Measurements from ENCODE around the gene CLCN4. TPM values are rescaled to one million over a fixed set of nuclear protein-coding genes. Genes with fewer than 3 reads are reported as not detected.

Gene CLCN4
- total RNA-seq, 4 donors from 2014 or later: 72.5 to 307 (median 84.4) TPM

DNA sequence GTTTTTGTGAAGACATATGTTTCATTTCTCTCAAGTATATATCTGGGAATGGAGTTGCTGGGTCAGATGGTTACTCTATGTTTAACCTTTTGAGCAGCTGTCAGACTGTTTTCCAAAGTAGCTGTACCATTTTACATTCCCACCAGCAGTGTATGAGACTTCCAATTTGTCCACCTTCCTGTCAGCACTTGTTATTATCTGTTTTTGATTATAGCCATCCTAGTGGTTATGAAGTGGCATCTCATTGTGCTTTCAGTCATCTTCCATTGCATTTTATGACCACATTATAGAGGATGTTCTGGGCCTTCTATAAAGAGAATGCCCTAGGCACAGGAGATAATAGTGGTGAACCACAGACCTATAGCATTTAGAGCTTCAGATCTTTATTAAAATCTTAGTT lies 39.2 kb downstream of the CLCN4 start:
- intact Hi-C loops (cut with DNase I; ENCODE audit: low total_unique reads): no loop called here
- no peaks in the 10 kb centered on the region for H3K9me3 ChIP-seq
- in situ Hi-C loops (cut with MboI; ENCODE audit: low sequenced_read_pairs in 4 of 4): loop anchor here (10.0 to 25.0 kb wide), 4 partner anchors 416 to 941 kb away; partner anchors contain the start of genes MID1 (in 3 of the 4) and HCCS (in 2 of the 4)
- H3K4me3 ChIP-seq: no peak overlapping the region
- H3K27me3 ChIP-seq: no peaks in the 10 kb centered on the region
- H3K36me3 ChIP-seq: no peaks in the 10 kb centered on the region
- no peak for ATAC-seq
- H3K4me1 ChIP-seq: peaks cover 0 to 6% of the 10 kb centered on the region in 2 donors
- DNase-seq: no peak
- peak overlapping the region in 2 of 4 donors; percentile 14 to 43 for H3K27ac ChIP-seq
- TF ChIP-seq POLR2A (IDR thresholded peaks at IDR 0.05): no peak
- TF ChIP-seq, protein P1, sequence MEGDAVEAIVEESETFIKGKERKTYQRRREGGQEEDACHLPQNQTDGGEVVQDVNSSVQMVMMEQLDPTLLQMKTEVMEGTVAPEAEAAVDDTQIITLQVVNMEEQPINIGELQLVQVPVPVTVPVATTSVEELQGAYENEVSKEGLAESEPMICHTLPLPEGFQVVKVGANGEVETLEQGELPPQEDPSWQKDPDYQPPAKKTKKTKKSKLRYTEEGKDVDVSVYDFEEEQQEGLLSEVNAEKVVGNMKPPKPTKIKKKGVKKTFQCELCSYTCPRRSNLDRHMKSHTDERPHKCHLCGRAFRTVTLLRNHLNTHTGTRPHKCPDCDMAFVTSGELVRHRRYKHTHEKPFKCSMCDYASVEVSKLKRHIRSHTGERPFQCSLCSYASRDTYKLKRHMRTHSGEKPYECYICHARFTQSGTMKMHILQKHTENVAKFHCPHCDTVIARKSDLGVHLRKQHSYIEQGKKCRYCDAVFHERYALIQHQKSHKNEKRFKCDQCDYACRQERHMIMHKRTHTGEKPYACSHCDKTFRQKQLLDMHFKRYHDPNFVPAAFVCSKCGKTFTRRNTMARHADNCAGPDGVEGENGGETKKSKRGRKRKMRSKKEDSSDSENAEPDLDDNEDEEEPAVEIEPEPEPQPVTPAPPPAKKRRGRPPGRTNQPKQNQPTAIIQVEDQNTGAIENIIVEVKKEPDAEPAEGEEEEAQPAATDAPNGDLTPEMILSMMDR (IDR thresholded peaks at IDR 0.05 in 4 of 5, conservative IDR thresholded peaks at IDR 0.05 in 1 of 5): no peak

DNA sequence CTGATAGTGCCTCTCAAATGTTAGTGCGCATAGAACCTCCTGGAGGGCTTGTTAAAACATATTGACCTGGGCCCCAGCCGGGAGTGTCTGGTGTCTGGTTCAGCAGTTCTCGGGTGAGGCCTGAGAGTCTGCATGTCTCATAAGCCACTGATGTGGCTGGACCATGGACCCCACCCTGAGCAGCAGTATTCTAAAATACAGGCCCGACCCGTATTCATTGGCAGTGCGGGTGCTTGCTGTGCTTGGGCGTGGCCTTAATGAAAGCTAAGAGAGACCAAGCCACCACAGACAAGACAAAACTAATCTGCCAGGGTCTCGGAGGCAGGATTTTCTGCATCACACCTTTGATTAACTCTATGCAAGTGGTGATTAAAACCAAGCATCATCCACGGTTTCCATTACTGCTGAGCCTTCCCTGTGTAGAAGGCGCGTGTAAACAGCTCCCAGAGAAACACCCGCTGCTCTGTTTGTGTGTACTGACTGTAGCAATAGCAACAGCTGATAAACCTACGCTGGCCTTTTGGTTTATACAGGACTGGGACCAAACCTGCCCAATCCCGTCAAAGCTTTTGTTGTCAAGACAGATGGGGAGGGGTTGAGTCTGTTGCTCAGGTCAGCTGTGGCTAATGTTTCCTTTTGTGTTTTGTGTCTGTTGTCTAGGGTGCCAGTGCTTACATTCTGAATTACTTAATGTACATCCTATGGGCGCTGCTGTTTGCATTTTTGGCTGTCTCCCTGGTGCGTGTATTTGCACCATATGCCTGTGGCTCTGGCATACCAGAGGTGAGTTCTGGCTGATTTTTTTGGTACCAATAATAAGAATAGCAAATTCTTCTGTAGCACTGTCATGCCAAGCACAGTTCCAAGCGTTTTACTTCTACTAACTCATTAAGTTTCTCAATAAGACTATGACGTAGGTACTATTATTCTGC lies 40.8 kb downstream of the CLCN4 start:
- no peaks in the 10 kb centered on the region for H3K27me3 ChIP-seq
- peaks cover 0 to 6% of the 10 kb centered on the region in 2 donors for H3K4me1 ChIP-seq
- no peak for ATAC-seq
- H3K36me3 ChIP-seq: no peaks in the 10 kb centered on the region
- in situ Hi-C loops (cut with MboI; ENCODE audit: low sequenced_read_pairs in 4 of 4): loop anchor here (10.0 to 25.0 kb wide), 4 partner anchors 415 to 940 kb away; partner anchors contain the start of genes MID1 (in 3 of the 4) and HCCS (in 2 of the 4)
- no peak overlapping the region for H3K27ac ChIP-seq
- TF ChIP-seq POLR2A (IDR thresholded peaks at IDR 0.05): no peak
- TF ChIP-seq, protein P1 (IDR thresholded peaks at IDR 0.05 in 4 of 5, conservative IDR thresholded peaks at IDR 0.05 in 1 of 5): no peak
- H3K9me3 ChIP-seq: no peaks in the 10 kb centered on the region
- H3K4me3 ChIP-seq: no peak overlapping the region
- DNase-seq: no peak
- intact Hi-C loops (cut with DNase I; ENCODE audit: low total_unique reads): no loop called here

DNA sequence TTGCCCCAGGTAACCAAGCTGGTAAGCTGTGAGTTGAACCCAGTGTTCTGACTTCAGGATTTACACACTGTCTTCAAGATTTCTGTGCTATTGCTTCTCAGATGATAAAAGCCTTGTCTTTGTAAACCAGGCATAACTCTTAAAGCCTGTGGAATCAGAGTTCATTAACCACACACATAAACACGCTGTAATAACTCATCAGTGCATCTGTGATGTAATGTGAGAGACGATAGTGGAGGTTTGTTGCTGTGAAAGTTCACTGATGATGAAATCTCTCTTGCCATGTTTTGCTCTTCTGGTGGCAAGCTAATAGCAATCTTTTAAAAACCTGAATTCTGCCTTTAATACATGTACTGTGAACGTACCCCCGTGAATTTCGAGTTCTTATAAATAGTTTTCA lies 41.5 kb downstream of the CLCN4 start:
- in situ Hi-C loops (cut with MboI; ENCODE audit: low sequenced_read_pairs in 4 of 4): loop anchor here (10.0 to 25.0 kb wide), 4 partner anchors 414 to 939 kb away; partner anchors contain the start of genes MID1 (in 3 of the 4) and HCCS (in 2 of the 4)
- Histone ChIP-seq H3K36me3 (no peaks in the 10 kb centered on the region), H3K27ac (no peak overlapping the region), H3K9me3 (no peaks in the 10 kb centered on the region), H3K4me3 (no peak overlapping the region), H3K4me1 (peaks cover 0 to 6% of the 10 kb centered on the region in 2 donors), H3K27me3 (no peaks in the 10 kb centered on the region)
- intact Hi-C loops (cut with DNase I; ENCODE audit: low total_unique reads): no loop called here
- no peak for ATAC-seq
- DNase-seq: no peak
- TF ChIP-seq, protein P1 (IDR thresholded peaks at IDR 0.05 in 4 of 5, conservative IDR thresholded peaks at IDR 0.05 in 1 of 5): no peak
- TF ChIP-seq POLR2A (IDR thresholded peaks at IDR 0.05): no peak

DNA sequence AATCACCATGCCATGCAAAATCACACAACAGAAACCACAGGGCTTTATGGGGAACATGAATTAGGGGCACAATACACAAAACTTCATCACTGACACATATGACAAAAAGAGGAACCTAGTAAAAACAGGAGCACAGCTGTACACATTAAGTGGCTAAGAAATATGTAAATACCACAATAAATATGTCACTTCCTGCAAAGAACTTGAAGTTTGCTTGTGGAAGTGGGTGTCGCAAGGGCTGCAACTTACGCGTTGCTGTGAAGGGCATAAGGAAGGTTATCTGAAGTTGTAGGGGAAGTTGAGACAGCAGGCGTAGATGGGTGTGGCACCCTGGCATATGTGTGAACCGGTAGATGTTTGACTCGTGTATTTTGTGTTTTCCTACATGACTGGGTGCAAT lies 42.4 kb downstream of the CLCN4 start:
- Histone ChIP-seq H3K4me1 (peaks cover 0 to 6% of the 10 kb centered on the region in 2 donors), H3K4me3 (no peak overlapping the region), H3K27me3 (no peaks in the 10 kb centered on the region), H3K27ac (no peak overlapping the region), H3K9me3 (no peaks in the 10 kb centered on the region), H3K36me3 (no peaks in the 10 kb centered on the region)
- in situ Hi-C loops (cut with MboI; ENCODE audit: low sequenced_read_pairs in 4 of 4) (loop anchor here (10.0 to 25.0 kb wide), 4 partner anchors 413 to 938 kb away; partner anchors contain the start of genes MID1 (in 3 of the 4) and HCCS (in 2 of the 4)), intact Hi-C loops (cut with DNase I; ENCODE audit: low total_unique reads) (no loop called here)
- ATAC-seq (no peak), DNase-seq (peak in 1 of 2 donors; percentile 22)
- no peak for TF ChIP-seq POLR2A (IDR thresholded peaks at IDR 0.05)
- TF ChIP-seq, protein P1 (IDR thresholded peaks at IDR 0.05 in 4 of 5, conservative IDR thresholded peaks at IDR 0.05 in 1 of 5): no peak
